GM19324 (cell line): Measurements from ENCODE around the gene MXD4.
"Not testable (repeated sequence)": the region's sequence is repeated elsewhere in the genome, so short reads cannot be mapped to it uniquely, and the experiment has no call there.

Source experiments
- ATAC-seq: cut with Tn5 transposase; IDR thresholded peaks from one replicate; pipeline ENCODE4 v1.9.1; 2021; ENCODE audit warnings: mild to moderate bottlenecking, moderate library complexity; ENCODE audit not compliant: unreplicated experiment, low FRiP score

The MXD4 gene

GRCh38 chr4:2241003-2241402 lies 20.9 kb downstream of the MXD4 start:
- ATAC-seq = no peak

DNA sequence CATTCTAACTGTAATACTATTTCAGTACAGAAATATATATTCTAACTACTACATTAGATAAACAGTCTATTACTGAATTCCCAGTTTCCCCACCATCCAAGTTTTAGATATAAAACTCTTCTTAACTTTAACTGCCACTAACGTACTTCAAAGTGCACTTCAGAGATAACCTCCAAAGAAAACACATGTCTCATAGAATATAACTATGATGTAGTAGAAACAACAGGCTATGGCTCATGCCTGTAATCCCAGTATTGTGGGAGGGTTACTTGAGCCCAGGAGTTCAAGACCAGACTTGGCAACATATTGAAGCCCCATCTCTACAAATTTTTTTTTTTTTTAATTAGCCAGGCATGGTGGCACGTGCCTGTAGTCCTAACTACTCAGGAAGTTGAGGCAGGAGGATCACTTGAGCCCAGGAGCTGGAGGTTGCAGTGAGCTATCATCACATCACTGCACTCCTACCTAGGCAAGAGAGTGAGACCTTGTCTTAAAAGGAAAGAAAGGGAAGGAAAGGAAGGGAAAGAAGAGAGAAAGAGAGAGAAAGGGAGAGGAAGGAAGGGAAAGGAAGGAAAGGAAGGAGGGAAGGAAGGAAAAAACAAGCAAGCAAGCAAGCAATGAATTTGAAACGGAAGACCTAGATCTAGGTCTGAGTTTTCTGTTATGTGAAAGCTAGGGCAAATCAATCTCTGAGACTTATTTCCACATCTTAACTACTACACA lies 24.8 kb downstream of the MXD4 start:
- no peak for ATAC-seq

GRCh38 chr4:2231082-2231481 lies 30.8 kb downstream of the MXD4 start:
- no peak for ATAC-seq

GRCh38 chr4:2226261-2226660 lies 35.6 kb downstream of the MXD4 start:
- ATAC-seq = no peak

GRCh38 chr4:2222838-2223237 lies 39.1 kb downstream of the MXD4 start:
- ATAC-seq = no peak

DNA sequence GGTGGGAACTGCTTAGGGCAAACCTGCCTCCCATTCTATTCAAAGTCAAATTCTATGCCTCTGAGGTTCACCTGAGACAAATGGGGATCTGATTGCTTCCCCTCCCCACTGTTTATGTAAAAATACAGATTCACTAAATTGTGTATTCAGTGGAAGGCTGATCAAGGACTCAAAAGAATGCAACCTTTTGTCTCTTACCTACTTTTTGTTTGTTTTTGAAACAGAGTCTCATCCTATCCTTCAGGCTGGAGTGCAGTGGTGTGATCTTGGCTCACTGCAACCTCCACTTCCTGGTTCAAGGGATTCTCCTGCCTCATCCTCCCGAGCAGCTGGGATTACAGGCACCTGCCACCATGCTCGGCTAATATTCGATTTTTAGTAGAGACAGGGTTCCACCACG lies 40.5 kb downstream of the MXD4 start:
- not testable (repeated sequence) for ATAC-seq

DNA sequence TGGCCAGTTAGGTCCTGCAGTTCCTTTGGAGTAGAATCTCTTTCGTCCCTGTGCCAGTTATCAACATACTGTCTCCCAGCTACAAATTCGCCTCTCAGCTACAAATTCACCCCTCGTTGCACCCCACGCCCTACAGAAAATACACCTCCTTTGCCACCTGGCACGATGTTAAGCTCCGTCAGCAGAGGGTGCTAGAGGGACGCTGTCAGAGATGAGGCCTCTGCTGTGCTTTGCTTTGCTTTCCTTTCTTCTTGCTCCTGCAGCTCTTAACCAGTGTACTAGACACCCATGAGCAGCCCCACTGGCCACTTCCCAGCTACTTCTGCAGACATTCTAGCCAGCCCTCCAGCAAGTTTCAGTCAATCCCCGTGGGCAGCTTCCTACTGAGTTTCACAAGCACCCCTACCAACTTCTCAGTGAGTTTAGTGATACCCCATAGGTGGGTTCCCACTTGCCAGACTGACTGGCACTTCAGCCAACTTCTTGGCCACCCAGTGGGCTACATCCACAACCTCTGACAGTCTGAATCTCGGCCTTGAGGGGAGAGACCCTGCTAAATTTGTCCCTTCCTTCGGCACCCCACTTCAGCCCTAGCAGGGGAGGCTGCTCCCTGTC lies 41.8 kb downstream of the MXD4 start:
- ATAC-seq = no peak

DNA sequence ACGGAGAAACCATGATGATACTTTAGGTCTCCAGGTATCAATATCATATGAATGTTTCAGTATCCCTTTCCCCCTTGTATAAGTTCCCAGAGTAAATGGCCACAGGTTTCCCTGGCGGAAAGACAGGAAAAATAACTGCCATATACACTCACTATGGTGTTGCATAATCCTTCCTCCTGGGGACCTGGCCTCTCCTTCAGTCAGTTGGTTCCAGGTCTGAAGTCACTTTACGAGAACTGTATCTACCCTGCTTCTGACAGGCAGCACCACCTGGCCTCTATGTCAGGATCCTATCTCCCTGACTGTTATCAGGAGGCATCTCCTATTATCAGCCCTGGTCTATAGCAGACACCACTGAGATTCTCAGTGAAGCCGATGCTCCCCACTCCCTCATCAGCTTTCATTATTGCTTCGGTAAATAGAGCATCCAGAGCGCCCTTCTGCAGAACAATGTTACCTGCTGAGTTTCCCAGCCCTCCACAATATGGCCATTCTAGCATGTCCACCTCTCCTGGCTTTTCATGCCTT lies 42.6 kb downstream of the MXD4 start:
- no peak for ATAC-seq

DNA sequence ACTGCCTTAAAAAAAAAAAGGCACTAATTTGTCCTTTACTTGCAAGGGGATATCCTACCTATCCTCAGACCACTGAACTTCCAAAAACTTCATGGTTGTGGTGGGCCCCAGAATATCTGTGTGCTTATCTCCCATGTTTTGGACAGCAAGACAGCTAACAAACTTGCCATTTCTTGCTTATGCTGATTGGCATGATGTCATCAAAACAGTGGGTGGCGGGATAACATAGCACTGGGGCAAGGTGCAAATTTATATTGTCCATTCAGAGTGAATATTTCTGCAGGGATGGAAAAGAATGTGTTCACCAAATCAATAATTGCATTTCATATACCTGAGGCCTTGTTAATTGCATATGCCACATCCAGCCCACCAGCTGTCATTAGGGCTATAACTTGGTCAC lies 43.5 kb downstream of the MXD4 start:
- ATAC-seq = no peak

GRCh38 chr4:2217726-2218125 lies 44.2 kb downstream of the MXD4 start:
- no peak for ATAC-seq

DNA sequence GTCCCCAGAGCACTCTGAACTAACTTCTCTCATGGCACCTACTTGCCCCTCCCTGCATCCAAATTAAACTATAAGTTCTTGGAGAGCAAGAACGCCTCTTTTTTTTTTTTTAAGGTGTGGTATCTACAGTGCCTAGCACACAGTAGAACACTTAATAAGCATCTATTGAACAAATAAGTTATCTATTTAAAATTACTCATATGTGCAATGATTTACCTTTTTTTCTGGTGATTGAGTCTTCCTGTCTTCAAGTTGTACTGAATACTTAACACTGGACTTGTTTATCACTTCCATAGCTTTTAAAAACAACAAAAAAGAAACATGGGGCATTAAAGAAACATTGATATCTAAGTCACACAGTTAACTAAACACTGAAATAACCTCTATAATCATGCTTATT lies 49.1 kb downstream of the MXD4 start:
- no peak for ATAC-seq

DNA sequence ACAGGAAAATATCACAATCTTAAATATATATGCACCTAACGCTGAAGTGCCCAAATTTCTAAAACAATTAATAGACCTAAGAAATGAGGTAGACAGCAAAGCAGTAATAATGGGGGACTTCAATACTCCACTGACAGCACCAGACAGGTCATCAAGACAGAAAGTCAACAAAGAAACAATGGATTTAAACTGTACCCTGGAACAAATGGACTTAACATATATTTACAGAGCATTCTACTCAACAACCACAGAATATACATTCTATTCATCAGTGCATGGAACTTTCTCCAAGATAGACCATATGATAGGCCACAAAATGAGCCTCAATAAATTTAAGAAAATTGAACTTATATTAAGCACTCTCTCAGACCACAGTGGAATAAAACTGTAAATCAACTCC lies 59.1 kb downstream of the MXD4 start:
- not testable (repeated sequence) for ATAC-seq
